ENCODE data around the gene WIPI1.

DNA sequence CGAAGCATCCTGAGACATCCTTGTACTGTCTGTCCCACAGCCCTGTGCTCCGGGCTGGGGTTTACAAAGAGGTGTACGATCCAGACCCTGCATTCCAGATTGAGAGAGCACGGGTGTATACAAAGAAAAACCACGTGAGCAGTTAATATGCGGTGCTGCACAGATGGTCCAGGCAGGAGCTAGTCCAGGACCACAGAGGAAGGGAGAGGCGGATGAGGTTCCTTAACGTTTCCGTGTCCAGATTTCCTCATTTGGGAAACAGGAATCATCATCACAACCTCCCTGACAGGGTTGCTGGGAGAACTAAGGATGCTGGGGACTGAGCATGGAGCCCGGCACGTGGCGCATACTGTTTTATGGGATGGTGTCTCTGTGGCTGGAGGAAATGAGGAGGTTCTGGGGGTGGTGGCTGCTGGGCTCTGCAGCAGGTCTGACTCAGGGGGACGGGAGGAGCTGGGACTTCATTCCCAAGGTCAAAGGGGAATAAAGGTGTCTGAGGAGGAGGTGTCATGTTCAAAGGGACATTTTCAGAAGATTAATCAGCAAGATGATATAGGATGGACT lies 26.2 kb downstream of the WIPI1 start:
- TF ChIP-seq YY1 (IDR thresholded peaks at IDR 0.05; ENCODE audit: insufficient read depth, insufficient read length) (no peak), ZNF274 (IDR thresholded peaks at IDR 0.05; ENCODE audit: low read depth, low read length) (no peak), SUZ12 (IDR thresholded peaks at IDR 0.05; ENCODE audit: extremely low read depth, insufficient read depth, insufficient read length) (no peak)
